Stimulated activated naive CD8-positive, alpha-beta T cell treated with anti-CD3 and anti-CD28 coated beads, Interleukin-15, Interleukin-2, amounts not matched to agents 100 U/mL and 50 U/mL, for 24 hours (primary cell): Measurements from ENCODE around the gene SCIMP.
"Not testable (repeated sequence)": the region's sequence is repeated elsewhere in the genome, so short reads cannot be mapped to it uniquely, and the experiment has no call there.

Source experiments
- ATAC-seq: fragments of 150-1000 bp; cut with Tn5 transposase; one replicate; pipeline ENCODE4 v1.10.0; 2021
- DNase-seq: peaks from one replicate; pipeline ENCODE4 v3.0.0; 2021

The SCIMP gene

DNA sequence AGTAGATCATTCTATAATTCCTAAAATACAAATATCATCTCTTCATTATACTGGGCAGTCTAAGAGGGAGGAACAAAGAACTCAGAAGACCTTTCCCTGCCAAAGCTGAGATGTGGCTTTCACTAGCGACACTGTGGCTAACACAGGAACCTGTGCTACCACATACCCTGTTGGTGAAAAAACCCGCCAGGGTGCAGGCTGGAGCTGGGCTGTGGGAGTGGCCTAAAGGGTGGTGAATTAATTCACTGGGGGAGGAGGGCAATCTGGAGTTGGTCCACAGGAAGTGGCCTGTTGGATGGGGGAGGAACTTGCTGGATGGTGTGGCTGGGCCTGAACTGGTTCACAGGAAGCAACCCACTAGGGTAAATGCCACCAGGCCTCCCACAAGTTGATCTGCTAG is 50.4 kb downstream of the SCIMP start:
- ATAC-seq (no peak), DNase-seq (no peak)

- DNase-seq (no peak), ATAC-seq (no peak)
These were observed 51.3 kb downstream of the SCIMP start for GRCh38 chr17:5183410-5183793.

DNA sequence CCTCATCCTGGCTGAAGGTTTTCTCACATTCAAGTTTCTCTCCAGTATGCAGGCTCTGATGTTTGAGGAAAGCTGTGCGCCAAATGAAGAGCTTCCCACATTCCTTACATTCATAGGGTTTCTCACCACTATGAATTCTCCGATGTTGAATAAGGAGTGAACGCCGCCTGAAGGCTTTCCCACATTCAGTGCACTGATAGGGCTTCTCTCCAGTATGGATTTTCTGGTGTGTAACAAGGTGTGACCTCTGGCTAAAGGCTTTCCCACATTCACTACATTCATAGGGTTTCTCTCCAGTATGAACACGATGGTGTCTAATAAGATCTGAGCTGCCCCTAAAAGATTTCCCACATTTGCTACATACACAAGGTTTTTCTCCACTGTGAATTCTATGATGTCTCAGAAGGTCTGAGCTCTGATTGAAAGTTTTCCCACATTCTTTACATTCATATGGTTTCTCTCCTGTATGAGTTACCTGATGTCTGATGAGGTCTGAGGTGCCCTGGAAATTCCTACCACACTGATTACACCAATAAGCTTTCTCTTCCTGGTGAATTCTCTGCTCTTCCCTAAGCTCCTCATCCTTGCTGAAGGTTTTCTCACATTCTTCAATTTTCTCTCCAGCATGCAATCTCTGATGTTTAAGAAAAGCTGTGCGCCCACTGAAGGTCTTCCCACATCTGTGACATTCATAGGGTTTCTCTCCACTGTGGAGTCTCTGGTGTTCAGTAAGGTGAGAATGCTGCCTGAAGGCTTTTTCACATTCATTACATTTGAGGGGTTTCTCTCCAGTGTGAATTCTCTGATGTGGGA is 51.9 kb downstream of the SCIMP start:
- DNase-seq = no peak
- ATAC-seq = no peak

- ATAC-seq = no peak
These were observed 53.0 kb downstream of the SCIMP start for GRCh38 chr17:5181509-5182305.

GRCh38 chr17:5179003-5179402 is 55.7 kb downstream of the SCIMP start:
- no peak for ATAC-seq
- no peak for DNase-seq

More at GRCh38 chr17:5181509-5182305, 53.0 kb downstream of the SCIMP start:
- no peak for DNase-seq

DNA sequence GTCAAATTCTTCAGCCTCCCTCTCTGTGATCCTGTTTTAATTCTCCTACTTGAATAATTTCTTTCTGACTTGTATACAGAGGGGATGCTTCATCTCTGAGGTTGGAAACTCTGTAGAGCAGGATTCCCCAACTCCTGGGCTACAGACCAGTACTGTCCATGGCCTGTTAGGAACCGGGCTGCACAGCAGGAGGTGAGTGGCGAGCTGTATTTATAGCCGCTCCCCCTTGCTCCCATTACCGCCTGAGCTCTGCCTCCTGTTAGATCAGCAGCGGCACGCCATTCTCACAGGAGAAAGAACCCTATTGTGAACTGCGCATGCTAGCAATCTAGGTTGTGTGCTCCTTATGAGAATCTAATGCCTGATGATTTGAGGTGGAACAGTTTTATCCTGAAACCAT is 59.6 kb downstream of the SCIMP start:
- DNase-seq, ATAC-seq: not testable (repeated sequence)

DNA sequence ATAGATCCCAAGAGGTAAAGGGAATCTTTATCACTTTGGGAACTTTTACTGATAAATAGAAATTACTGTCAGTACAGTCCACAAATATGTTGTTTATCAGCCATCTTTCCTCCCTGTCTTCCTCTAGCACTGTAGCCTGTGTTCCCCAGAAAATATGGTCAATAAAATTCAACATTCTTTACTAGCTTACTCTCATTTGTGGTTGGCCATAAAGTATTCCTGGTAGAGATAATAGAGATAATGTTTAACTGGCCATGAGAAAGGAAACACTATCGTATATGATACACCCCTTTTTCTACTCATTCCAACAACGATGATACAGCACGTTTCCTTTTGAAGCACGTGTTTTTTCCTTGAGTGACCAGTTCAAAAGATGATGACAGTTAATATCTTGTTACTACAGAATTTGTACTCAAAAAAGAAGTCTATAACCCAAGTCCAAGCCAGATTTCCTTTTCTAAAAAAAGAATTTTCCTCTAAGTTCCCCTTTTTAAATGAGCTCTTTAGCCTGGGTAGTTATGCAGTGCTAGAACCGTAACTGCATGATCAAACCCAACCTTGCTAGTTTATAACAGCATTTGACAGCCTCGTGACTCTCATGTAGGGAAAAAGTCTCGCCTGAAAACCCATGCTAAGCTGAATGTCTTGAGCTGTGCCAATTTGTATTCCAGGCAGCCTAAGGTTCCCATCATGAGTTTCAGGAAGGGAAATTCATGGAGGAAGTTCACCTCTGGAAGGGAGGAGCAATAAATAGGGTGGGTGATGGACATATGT is 68.7 kb downstream of the SCIMP start:
- DNase-seq, ATAC-seq: not testable (repeated sequence)

DNA sequence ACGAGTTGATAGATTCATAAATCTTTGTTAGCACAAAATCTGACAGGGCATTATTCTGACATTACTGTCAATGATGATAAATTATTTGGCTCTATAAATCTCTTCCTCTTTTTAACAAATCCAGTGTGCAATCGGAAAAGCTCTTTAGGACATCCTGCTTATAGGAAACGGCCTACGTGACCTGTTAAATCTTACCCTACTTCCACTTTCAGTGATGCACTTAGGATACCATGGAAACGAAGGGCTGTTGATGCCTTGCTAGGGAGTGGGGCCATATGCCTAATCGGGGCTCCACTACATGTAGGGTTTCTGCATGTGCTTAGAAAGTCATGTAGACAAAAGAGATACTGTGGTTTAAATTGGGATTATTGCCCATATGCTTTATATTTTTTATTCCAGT is 70.2 kb downstream of the SCIMP start:
- DNase-seq = no peak
- ATAC-seq = no peak

DNA sequence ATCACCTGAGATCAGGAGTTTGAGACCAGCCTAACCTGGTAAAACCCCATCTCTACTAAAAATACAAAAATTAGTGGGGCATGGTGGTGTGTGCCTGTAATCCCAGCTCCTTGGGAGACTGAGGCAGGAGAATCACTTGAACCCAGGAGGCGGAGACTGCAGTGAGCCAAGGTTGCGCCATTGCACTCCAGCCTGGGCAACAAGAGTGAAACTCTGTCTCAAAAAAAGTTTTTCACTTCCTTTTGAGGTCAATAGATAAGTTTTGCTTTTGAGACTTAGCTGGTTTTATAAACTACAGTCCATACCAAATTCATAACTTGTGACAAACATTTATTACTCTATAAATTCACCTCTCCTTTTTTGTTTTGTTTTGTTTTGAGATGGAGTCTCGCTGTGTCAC is 72.9 kb downstream of the SCIMP start:
- ATAC-seq = not testable (repeated sequence)

GRCh38 chr17:5160702-5161101 is 74.0 kb downstream of the SCIMP start:
- DNase-seq, ATAC-seq: not testable (repeated sequence)

More for the DNA sequence above, 72.9 kb downstream of the SCIMP start:
- not testable (repeated sequence) for DNase-seq
